ENCODE data around the gene SV2C. TPM values are rescaled to one million over a fixed set of nuclear protein-coding genes. Genes with fewer than 3 reads are reported as not detected.
"Not testable (repeated sequence)": the region's sequence is repeated elsewhere in the genome, so short reads cannot be mapped to it uniquely, and the experiment has no call there.

Gene SV2C
- total RNA-seq, 1 donor: not detected

DNA sequence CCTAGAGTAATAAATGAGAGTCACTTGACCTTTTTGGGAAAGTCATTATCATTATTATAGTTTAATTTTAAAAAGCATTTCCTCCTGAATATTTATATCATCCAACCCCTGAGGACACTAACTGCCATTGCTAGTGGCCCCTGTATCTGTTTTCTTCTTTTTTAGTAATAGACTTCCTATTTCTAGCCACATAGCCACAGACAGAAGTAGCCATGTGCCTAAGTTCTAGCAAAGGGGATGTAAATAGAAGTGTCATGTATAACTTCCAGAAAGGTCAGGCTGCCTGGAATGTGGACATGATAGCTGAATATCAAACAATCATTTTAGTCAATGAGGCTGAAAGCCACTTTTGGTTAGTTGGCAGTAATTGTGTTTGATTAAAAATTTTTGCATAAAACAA is 282.4 kb downstream of the SV2C start:
- H2AFZ ChIP-seq (ENCODE audit: low read length): no peak overlapping the region
- no peaks in the 10 kb centered on the region for H3K79me2 ChIP-seq (ENCODE audit: insufficient read depth, low read length)
- no peaks in the 10 kb centered on the region for H4K20me1 ChIP-seq (ENCODE audit: insufficient read depth, low read length)
- no peaks in the 10 kb centered on the region for H3K27me3 ChIP-seq (ENCODE audit: insufficient read depth, low read length)
- TF ChIP-seq, protein P1, sequence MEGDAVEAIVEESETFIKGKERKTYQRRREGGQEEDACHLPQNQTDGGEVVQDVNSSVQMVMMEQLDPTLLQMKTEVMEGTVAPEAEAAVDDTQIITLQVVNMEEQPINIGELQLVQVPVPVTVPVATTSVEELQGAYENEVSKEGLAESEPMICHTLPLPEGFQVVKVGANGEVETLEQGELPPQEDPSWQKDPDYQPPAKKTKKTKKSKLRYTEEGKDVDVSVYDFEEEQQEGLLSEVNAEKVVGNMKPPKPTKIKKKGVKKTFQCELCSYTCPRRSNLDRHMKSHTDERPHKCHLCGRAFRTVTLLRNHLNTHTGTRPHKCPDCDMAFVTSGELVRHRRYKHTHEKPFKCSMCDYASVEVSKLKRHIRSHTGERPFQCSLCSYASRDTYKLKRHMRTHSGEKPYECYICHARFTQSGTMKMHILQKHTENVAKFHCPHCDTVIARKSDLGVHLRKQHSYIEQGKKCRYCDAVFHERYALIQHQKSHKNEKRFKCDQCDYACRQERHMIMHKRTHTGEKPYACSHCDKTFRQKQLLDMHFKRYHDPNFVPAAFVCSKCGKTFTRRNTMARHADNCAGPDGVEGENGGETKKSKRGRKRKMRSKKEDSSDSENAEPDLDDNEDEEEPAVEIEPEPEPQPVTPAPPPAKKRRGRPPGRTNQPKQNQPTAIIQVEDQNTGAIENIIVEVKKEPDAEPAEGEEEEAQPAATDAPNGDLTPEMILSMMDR (IDR thresholded peaks at IDR 0.05; ENCODE audit: extremely low read depth, low read depth, low read length): no peak
- no peaks in the 10 kb centered on the region for H3K36me3 ChIP-seq (ENCODE audit: insufficient read depth, low read length)
- no peak overlapping the region for H3K4me3 ChIP-seq (ENCODE audit: insufficient read depth, low read length)
- no peak overlapping the region for H3K4me2 ChIP-seq (ENCODE audit: insufficient read depth, low read length)
- no peak overlapping the region for H3K27ac ChIP-seq (ENCODE audit: low read depth, low read length)
- no peaks in the 10 kb centered on the region for H3K4me1 ChIP-seq (ENCODE audit: insufficient read depth, low read length)
- H3K9me3 ChIP-seq (ENCODE audit: low read depth, low read length): no peaks in the 10 kb centered on the region
- no peak for DNase-seq (ENCODE audit: insufficient read length, low spot score, missing footprints)

DNA sequence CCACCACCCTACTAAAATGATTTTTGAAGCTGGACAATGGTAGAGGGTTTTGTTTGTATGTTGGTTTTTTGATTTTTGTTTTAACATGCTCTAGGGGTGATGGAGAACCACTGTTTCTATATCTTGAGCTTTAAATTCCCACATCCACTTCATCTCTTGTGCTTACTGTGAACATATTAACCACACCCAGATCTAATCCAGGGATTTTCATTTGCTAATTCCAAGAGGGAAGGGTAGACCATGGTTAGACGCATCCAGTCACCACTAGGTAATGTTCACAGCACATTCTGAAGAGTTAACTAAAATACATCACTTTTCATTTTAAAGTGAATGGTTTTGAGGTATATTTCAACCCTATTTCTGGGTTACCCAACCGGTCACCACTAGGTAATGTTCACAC is 283.4 kb downstream of the SV2C start:
- no peaks in the 10 kb centered on the region for H3K9me3 ChIP-seq (ENCODE audit: low read depth, low read length)
- H3K27me3 ChIP-seq (ENCODE audit: insufficient read depth, low read length): no peaks in the 10 kb centered on the region
- no peaks in the 10 kb centered on the region for H4K20me1 ChIP-seq (ENCODE audit: insufficient read depth, low read length)
- no peaks in the 10 kb centered on the region for H3K79me2 ChIP-seq (ENCODE audit: insufficient read depth, low read length)
- no peak overlapping the region for H2AFZ ChIP-seq (ENCODE audit: low read length)
- no peak overlapping the region for H3K4me2 ChIP-seq (ENCODE audit: insufficient read depth, low read length)
- no peaks in the 10 kb centered on the region for H3K4me1 ChIP-seq (ENCODE audit: insufficient read depth, low read length)
- H3K27ac ChIP-seq (ENCODE audit: low read depth, low read length): no peak overlapping the region
- DNase-seq (ENCODE audit: insufficient read length, low spot score, missing footprints): no peak
- TF ChIP-seq, protein P1 (IDR thresholded peaks at IDR 0.05; ENCODE audit: extremely low read depth, low read depth, low read length): no peak
- H3K36me3 ChIP-seq (ENCODE audit: insufficient read depth, low read length): no peaks in the 10 kb centered on the region
- H3K4me3 ChIP-seq (ENCODE audit: insufficient read depth, low read length): no peak overlapping the region

DNA sequence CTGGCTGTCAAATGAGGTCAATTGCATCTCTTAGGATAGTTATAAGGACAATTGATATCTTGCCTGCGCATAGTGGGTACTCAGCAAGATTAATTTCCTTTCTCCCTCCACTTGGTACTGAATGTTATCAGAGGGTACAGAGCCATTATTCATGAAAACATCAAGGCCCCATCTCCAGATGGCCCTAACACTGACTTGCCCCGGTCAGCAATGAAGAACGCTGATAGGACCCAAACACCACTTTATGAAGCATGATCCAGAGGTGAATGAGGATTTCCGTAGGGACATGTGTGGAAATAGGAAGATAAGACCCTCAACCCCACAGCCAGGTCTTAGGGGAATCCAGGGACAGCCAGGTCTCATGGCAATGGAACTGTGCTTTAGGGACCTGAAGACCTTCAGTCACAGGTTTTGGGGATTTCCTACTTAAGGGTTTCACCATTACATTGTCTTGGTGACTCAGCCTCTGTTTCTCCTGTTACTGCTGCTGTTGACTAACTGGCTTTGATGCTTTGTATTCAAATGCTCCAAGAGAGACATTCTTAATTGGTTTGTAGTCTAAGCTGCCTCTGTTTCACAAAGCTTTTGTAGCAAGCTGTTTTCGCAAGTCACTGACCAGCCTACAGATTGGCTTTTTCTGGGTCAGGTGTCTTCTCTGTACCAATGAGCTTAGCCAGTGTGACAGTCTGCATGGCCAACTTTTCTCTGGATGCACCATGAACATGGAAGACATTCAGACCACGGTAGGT is 284.6 kb downstream of the SV2C start:
- no peak overlapping the region for H2AFZ ChIP-seq (ENCODE audit: low read length)
- H3K27ac ChIP-seq (ENCODE audit: low read depth, low read length): no peak overlapping the region
- no peaks in the 10 kb centered on the region for H3K79me2 ChIP-seq (ENCODE audit: insufficient read depth, low read length)
- no peak overlapping the region for H3K4me3 ChIP-seq (ENCODE audit: insufficient read depth, low read length)
- no peak for DNase-seq (ENCODE audit: insufficient read length, low spot score, missing footprints)
- peaks cover 2% of the 10 kb centered on the region for H3K4me1 ChIP-seq (ENCODE audit: insufficient read depth, low read length)
- H3K36me3 ChIP-seq (ENCODE audit: insufficient read depth, low read length): no peaks in the 10 kb centered on the region
- H3K4me2 ChIP-seq (ENCODE audit: insufficient read depth, low read length): no peak overlapping the region
- no peaks in the 10 kb centered on the region for H3K27me3 ChIP-seq (ENCODE audit: insufficient read depth, low read length)
- no peaks in the 10 kb centered on the region for H3K9me3 ChIP-seq (ENCODE audit: low read depth, low read length)
- TF ChIP-seq, protein P1 (IDR thresholded peaks at IDR 0.05; ENCODE audit: extremely low read depth, low read depth, low read length): no peak
- no peaks in the 10 kb centered on the region for H4K20me1 ChIP-seq (ENCODE audit: insufficient read depth, low read length)

DNA sequence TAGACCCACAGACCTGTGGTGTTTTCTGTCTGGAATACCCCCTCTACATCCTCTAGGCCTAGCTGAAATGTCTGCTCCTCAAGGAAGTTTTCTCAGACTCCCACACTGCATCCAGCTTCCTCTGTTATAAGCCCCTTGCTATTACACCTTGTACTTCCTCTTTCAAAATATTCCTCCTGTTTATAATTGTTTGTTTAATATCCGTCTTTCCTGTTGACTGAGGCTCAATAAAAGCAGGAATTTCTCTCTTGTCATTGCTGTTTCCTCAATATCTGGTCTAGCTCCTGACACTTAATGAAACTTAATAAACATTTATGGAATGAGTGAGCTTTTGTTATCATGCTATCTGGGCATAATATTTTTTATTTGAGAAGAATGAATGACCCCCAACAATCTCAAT is 285.8 kb downstream of the SV2C start:
- no peaks in the 10 kb centered on the region for H3K27me3 ChIP-seq (ENCODE audit: insufficient read depth, low read length)
- no peaks in the 10 kb centered on the region for H3K36me3 ChIP-seq (ENCODE audit: insufficient read depth, low read length)
- no peak overlapping the region for H2AFZ ChIP-seq (ENCODE audit: low read length)
- no peak overlapping the region for H3K4me2 ChIP-seq (ENCODE audit: insufficient read depth, low read length)
- TF ChIP-seq, protein P1 (IDR thresholded peaks at IDR 0.05; ENCODE audit: extremely low read depth, low read depth, low read length): no peak
- no peak overlapping the region for H3K4me3 ChIP-seq (ENCODE audit: insufficient read depth, low read length)
- no peaks in the 10 kb centered on the region for H3K79me2 ChIP-seq (ENCODE audit: insufficient read depth, low read length)
- DNase-seq (ENCODE audit: insufficient read length, low spot score, missing footprints): no peak
- H3K27ac ChIP-seq (ENCODE audit: low read depth, low read length): no peak overlapping the region
- H3K9me3 ChIP-seq (ENCODE audit: low read depth, low read length): no peaks in the 10 kb centered on the region
- H4K20me1 ChIP-seq (ENCODE audit: insufficient read depth, low read length): no peaks in the 10 kb centered on the region
- H3K4me1 ChIP-seq (ENCODE audit: insufficient read depth, low read length): peaks cover 3% of the 10 kb centered on the region

DNA sequence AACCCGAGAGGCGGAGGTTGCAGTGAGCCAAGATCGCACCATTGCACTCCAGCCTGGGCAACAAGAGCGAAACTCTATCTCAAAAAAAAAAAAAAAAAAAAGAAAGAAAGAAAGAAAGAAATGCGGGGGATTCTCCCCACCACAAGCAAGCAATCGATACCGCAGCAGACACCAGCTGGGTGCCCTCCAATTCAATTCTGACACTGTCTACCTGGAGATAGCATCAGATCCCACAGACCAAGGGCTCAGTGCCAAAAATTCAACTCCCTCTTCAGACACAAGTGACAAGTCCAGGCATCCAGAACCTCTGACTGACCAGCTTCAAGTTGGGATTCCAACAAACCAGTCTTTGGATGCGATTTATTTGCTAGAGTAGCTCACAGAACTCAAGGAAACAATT is 286.5 kb downstream of the SV2C start:
- H3K27me3 ChIP-seq (ENCODE audit: insufficient read depth, low read length); DNase-seq (ENCODE audit: insufficient read length, low spot score, missing footprints); H2AFZ ChIP-seq (ENCODE audit: low read length); H3K36me3 ChIP-seq (ENCODE audit: insufficient read depth, low read length); H3K27ac ChIP-seq (ENCODE audit: low read depth, low read length); H3K4me2 ChIP-seq (ENCODE audit: insufficient read depth, low read length); H3K4me3 ChIP-seq (ENCODE audit: insufficient read depth, low read length); H4K20me1 ChIP-seq (ENCODE audit: insufficient read depth, low read length); H3K79me2 ChIP-seq (ENCODE audit: insufficient read depth, low read length); H3K4me1 ChIP-seq (ENCODE audit: insufficient read depth, low read length); H3K9me3 ChIP-seq (ENCODE audit: low read depth, low read length): not testable (repeated sequence)
